Endothelial cell of umbilical vein (primary cell): ENCODE results near the gene JMJD6. TPM values are rescaled to one million over a fixed set of nuclear protein-coding genes. Genes with fewer than 3 reads are reported as not detected.

ENCODE experiments used
- BruUV-seq: library from RNA; stranded (reverse); fragments of 400-500 nt; replicated peaks from 2 replicates; lab custom pipeline; 2021; lab: Mats Ljungman, UMichigan
- CTCF ChIA-PET: fragments of 300-600, 350-600 bp; sonication (Branson Sonifier 250); formaldehyde crosslinking; loops from one replicate; lab custom pipeline; 2021; ENCODE audit warnings: antibody characterized with exemption, inconsistent platforms; lab: Charles Lee
- POLR2A ChIA-PET: fragments of 300-600, 350-600 bp; sonication (Branson Sonifier 250); formaldehyde crosslinking; loops from one replicate; lab custom pipeline; 2021; ENCODE audit warnings: antibody characterized with exemption, inconsistent platforms; lab: Charles Lee
- DNase-seq: peaks from one replicate; pipeline ENCODE4 v3.0.0-alpha.2; 2011; ENCODE audit warnings: low read depth, low spot score
- FAIRE-seq: peaks from 2 replicates; lab custom pipeline; 2011; peaks lifted over from hg19 to GRCh38; lab: Jason Lieb, UNC
- H2AFZ ChIP-seq: 2 replicates; pipeline ENCODE4 v1.6.0; 2012; ENCODE audit warnings: low read depth, low read length, control low read depth, inconsistent platforms
- H3K27ac ChIP-seq: 2 replicates; pipeline ENCODE4 v1.5.1; 2011; ENCODE audit warnings: low read depth, mild to moderate bottlenecking, control low read depth, low read length, moderate library complexity; ENCODE audit not compliant: insufficient read depth
- H3K27me3 ChIP-seq, 2 experiments: 2 replicates each; pipeline versions ENCODE4 v1.6.0 to v1.6.1; 2011; ENCODE audit warnings: low read length in 2 of 2, mixed read lengths in 1 of 2; ENCODE audit not compliant: control insufficient read depth in 2 of 2, insufficient read depth in 2 of 2
- H3K36me3 ChIP-seq, 2 experiments: 2 replicates in 1 of 2; 3 replicates in 1 of 2; pipeline ENCODE4 v1.5.1; 2011; ENCODE audit warnings: low read length in 2 of 2, mild to moderate bottlenecking in 1 of 2, moderate library complexity in 1 of 2; ENCODE audit not compliant: control insufficient read depth in 2 of 2, insufficient read depth in 2 of 2; ENCODE audit errors: extremely low read depth in 1 of 2
- H3K4me1 ChIP-seq: 3 replicates; pipeline ENCODE4 v1.5.1; 2011; ENCODE audit warnings: mild to moderate bottlenecking, low read length; ENCODE audit not compliant: control insufficient read depth, insufficient read depth; ENCODE audit errors: extremely low read depth
- H3K4me2 ChIP-seq: 2 replicates; pipeline ENCODE4 v1.6.1; 2011; ENCODE audit warnings: low read length, control low read depth, mixed read lengths; ENCODE audit not compliant: insufficient read depth
- H3K4me3 ChIP-seq, 3 experiments: fragments of 200-600 bp in 1 of 3; sonication (generic), shearing (Covaris generic) in 1 of 3; replicated peaks in 1 of 3; 2 replicates each; pipeline ENCODE4 v1.5.1; 2011 to 2016; ENCODE audit warnings: control low read depth in 3 of 3, low read length in 3 of 3, mild to moderate bottlenecking in 2 of 3, inconsistent platforms in 1 of 3, low read depth in 1 of 3, moderate library complexity in 1 of 3; ENCODE audit not compliant: insufficient read depth in 1 of 3
- H3K79me2 ChIP-seq: 2 replicates; pipeline ENCODE4 v1.6.0; 2012; ENCODE audit warnings: low read length, inconsistent platforms; ENCODE audit not compliant: control insufficient read depth, insufficient read depth
- H3K9ac ChIP-seq: replicated peaks from 2 replicates; pipeline ENCODE3; 2011; ENCODE audit warnings: low read length, control low read depth; ENCODE audit not compliant: insufficient read depth; ENCODE audit errors: extremely low read depth
- H3K9me1 ChIP-seq: replicated peaks from 3 replicates; pipeline ENCODE4 v1.6.0; 2011; ENCODE audit warnings: mild to moderate bottlenecking, low read length; ENCODE audit not compliant: control insufficient read depth, insufficient read depth; ENCODE audit errors: extremely low read depth
- H3K9me3 ChIP-seq: replicated peaks from 2 replicates; pipeline ENCODE4 v1.5.1; 2012; ENCODE audit warnings: low read length, inconsistent platforms; ENCODE audit not compliant: control insufficient read depth, insufficient read depth
- H4K20me1 ChIP-seq: replicated peaks from 2 replicates; pipeline ENCODE3; 2011; ENCODE audit warnings: mild to moderate bottlenecking, low read length; ENCODE audit not compliant: control insufficient read depth, insufficient read depth; ENCODE audit errors: extremely low read depth
- EZH2 ChIP-seq: IDR thresholded peaks from 2 replicates; pipeline ENCODE4 v1.6.1; 2012; ENCODE audit warnings: borderline replicate concordance, low read depth, mild to moderate bottlenecking, moderate library complexity, low read length, inconsistent platforms; ENCODE audit not compliant: severe bottlenecking
- FOS ChIP-seq: IDR thresholded peaks from 2 replicates; pipeline ENCODE4 v1.6.1; 2011; ENCODE audit warnings: mild to moderate bottlenecking, low read length, moderate library complexity, borderline replicate concordance; ENCODE audit not compliant: insufficient read depth
- GATA2 ChIP-seq: IDR thresholded peaks from 2 replicates; pipeline ENCODE4 v1.7.0; 2011; ENCODE audit warnings: low read depth, mild to moderate bottlenecking, moderate library complexity, mixed read lengths, low read length; ENCODE audit not compliant: insufficient read length, insufficient read depth
- JUN ChIP-seq: IDR thresholded peaks from 2 replicates; pipeline ENCODE4 v1.6.1; 2011; ENCODE audit warnings: borderline replicate concordance, low read depth; ENCODE audit not compliant: insufficient read length, insufficient read depth
- MYC ChIP-seq: IDR thresholded peaks from one replicate; pipeline ENCODE4 v1.6.1; 2011; ENCODE audit warnings: mild to moderate bottlenecking, low read depth, low read length
- POLR2A ChIP-seq: IDR thresholded peaks from 2 replicates; pipeline ENCODE4 v1.6.1; 2012; ENCODE audit warnings: low read depth, mild to moderate bottlenecking, control low read depth, low read length
- POLR2AphosphoS5 ChIP-seq: IDR thresholded peaks from 2 replicates; pipeline ENCODE4 v1.6.1; 2012; ENCODE audit warnings: low read depth, mild to moderate bottlenecking, control low read depth, low read length, moderate library complexity; ENCODE audit not compliant: insufficient read depth
- dilution Hi-C: fragments of 300-500 bp; cut with MboI; formaldehyde crosslinking; loops from one replicate; pipeline ENCODE4 v1.15.0; 2019; ENCODE audit warnings: low sequenced_read_pairs; ENCODE audit not compliant: extremely low pct_ligation_motif_present
- intact Hi-C: fragments of 100-400 bp; cut with micrococcal nuclease; formaldehyde crosslinking; loops from one replicate; pipeline ENCODE4 v1.10.0; 2022
- polyA plus RNA-seq, 4 experiments: library from polyadenylated mRNA; depleted of rRNA in 3 of 4; stranded (reverse) in 3 of 4; unstranded in 1 of 4; fragments of >200 nt; gene quantifications; 2 replicates each; pipeline versions ENCODE4 v1.2.1 to v1.2.3, GENCODE V29; 2011 to 2012; ENCODE audit warnings: missing spikeins in 1 of 4
- total RNA-seq: library from RNA; stranded (reverse); gene quantifications from 2 replicates; pipeline ENCODE4 v1.2.3, GENCODE V29; 2021
- TF ChIP-seq, protein P1 (sequence below), 2 donors: IDR thresholded peaks; 1 replicate in 1 of 2; 2 replicates in 1 of 2; pipeline ENCODE4 v1.5.1; 2011; ENCODE audit warnings: low read length in 2 of 2, mild to moderate bottlenecking in 2 of 2, moderate library complexity in 2 of 2, control low read depth in 1 of 2, inconsistent platforms in 1 of 2, low read depth in 1 of 2; ENCODE audit not compliant: insufficient read depth in 1 of 2; ENCODE audit errors: extremely low read depth in 1 of 2
- TF ChIP-seq, protein P2 (sequence below): IDR thresholded peaks from 2 replicates; pipeline ENCODE4 v1.6.1; 2011; ENCODE audit not compliant: insufficient read depth, insufficient read length

JMJD6 gene
- total and polyA plus RNA-seq, 2 donors (not counting 3 experiments of a cell fraction or from before 2014, with no cell fraction given), result 19.8 to 36.6 TPM

DNA sequence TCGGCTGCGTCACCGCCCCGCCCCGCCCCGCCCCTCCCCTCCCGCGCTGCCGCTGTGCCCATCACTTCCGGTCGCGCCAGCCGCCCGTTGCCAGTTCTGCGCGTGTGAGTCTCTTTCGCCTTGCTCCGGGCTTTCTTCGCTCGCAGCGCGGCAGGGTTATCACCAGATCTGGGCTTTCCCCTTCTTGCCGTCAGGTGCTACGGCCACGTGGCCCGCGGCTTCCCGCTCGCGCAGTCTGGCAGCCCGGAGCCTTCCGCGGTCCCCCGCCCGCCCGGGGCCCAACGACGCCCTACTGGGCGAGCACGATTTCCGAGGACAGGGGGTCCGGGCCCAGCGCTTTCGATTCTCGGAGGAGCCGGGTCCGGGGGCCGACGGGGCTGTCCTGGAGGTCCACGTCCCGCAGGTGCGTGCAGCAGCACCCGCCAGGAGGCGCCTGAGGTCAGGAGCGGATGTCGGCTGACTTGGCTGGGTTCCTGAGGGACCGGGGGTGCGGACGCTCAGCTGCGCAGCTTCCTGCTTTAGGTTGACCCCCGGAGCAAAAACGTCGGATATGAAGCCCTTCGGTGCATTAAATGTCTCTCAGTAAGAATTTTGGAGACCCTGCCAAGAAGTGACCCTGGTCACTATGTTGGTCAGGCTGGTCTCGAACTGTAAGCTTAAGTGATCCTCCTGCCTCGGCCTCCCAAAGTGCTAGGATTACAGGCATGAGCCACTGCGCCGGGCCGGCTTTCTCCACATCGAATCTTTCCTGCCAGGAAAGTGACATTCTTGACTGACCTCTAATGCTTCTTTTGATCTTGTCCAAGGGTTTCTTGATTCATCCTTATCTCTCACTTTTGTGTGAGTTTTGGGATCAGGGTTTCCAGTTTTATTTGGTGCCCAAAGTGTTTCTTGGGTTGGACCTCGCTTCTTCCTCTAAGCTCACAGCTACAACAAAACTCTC, 641 bp upstream of the JMJD6 start, which contains the start of gene METTL23:
TSS of gene METTL23 (plus strand) at position 64 of the 943 bp plus-strand sequence. CDS start 2,872 bp downstream, outside the sequence.
- Histone ChIP-seq H3K27me3 (no peaks in the 10 kb centered on the region), H3K4me1 (peaks cover 18% of the 10 kb centered on the region), H3K27ac (peak within 1 kb of the TSS; percentile 85), H3K4me3 (peak within 1 kb of the TSS; percentile 66 to 99 (median 90)), H3K9me1 (no peaks in the 10 kb centered on the region), H3K36me3 (peaks cover 6 to 10% of the 10 kb centered on the region in 2 experiments), H3K4me2 (peak within 1 kb of the TSS; percentile 71), H2AFZ (peak within 1 kb of the TSS; percentile 57), H3K9ac (peak within 1 kb of the TSS; percentile 92), H3K9me3 (no peaks in the 10 kb centered on the region), H4K20me1 (no peaks in the 10 kb centered on the region), H3K79me2 (peaks cover 55% of the 10 kb centered on the region)
- POLR2A ChIA-PET, result interaction anchor here (0.6 to 2.2 kb wide), 3 partner anchors 8 to 10 kb away, joined by 3 to 21 read pairs (median 4); partner anchors contain the start of genes MFSD11 and SRSF2
- intact Hi-C loops (loop anchor here (1.0 kb wide), 2 partner anchors 10 to 16 kb away; partner anchors contain the start of gene SRSF2), dilution Hi-C loops (no loop called here)
- FAIRE-seq, result peak; percentile 61
- peak; percentile 77 for DNase-seq
- BruUV-seq, result TSS peak; percentile 73
- CTCF ChIA-PET, result interaction anchor here (0.6 to 3.2 kb wide), 17 partner anchors 10 to 672 kb away, joined by 3 to 22 read pairs (median 4); partner anchors contain the start of genes MFSD11 and SRSF2
- TF ChIP-seq, protein P1, sequence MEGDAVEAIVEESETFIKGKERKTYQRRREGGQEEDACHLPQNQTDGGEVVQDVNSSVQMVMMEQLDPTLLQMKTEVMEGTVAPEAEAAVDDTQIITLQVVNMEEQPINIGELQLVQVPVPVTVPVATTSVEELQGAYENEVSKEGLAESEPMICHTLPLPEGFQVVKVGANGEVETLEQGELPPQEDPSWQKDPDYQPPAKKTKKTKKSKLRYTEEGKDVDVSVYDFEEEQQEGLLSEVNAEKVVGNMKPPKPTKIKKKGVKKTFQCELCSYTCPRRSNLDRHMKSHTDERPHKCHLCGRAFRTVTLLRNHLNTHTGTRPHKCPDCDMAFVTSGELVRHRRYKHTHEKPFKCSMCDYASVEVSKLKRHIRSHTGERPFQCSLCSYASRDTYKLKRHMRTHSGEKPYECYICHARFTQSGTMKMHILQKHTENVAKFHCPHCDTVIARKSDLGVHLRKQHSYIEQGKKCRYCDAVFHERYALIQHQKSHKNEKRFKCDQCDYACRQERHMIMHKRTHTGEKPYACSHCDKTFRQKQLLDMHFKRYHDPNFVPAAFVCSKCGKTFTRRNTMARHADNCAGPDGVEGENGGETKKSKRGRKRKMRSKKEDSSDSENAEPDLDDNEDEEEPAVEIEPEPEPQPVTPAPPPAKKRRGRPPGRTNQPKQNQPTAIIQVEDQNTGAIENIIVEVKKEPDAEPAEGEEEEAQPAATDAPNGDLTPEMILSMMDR (IDR thresholded peaks at IDR 0.05; ENCODE audit: extremely low read depth in 1 of 2, insufficient read depth in 1 of 2, low read depth in 1 of 2, low read length in 2 of 2), result peak; percentile 65 to 80
- no peak for TF ChIP-seq EZH2
- TF ChIP-seq, protein P2, sequence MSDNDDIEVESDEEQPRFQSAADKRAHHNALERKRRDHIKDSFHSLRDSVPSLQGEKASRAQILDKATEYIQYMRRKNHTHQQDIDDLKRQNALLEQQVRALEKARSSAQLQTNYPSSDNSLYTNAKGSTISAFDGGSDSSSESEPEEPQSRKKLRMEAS, result peak; percentile 58
- no peak for TF ChIP-seq GATA2
- TF ChIP-seq POLR2AphosphoS5, result no peak
- TF ChIP-seq POLR2A, result peak; percentile 66
- TF ChIP-seq JUN, result no peak
- no peak for TF ChIP-seq FOS
- no peak for TF ChIP-seq MYC
